HEK293 (cell line): Measurements from ENCODE around the gene UCK2.

ENCODE experiments used
- ATF2 ChIP-seq: fragments of 450-650 bp; formaldehyde crosslinking; IDR thresholded peaks from 2 replicates; pipeline ENCODE4 v1.5.1; 2016; ENCODE audit warnings: missing biosample characterization, missing genetic modification characterization, low read depth
- CTCF ChIP-seq: fragments of 450-650 bp; formaldehyde crosslinking; IDR thresholded peaks from 2 replicates; pipeline ENCODE4 v1.5.1; 2016; ENCODE audit warnings: missing biosample characterization, missing genetic modification characterization

DNA sequence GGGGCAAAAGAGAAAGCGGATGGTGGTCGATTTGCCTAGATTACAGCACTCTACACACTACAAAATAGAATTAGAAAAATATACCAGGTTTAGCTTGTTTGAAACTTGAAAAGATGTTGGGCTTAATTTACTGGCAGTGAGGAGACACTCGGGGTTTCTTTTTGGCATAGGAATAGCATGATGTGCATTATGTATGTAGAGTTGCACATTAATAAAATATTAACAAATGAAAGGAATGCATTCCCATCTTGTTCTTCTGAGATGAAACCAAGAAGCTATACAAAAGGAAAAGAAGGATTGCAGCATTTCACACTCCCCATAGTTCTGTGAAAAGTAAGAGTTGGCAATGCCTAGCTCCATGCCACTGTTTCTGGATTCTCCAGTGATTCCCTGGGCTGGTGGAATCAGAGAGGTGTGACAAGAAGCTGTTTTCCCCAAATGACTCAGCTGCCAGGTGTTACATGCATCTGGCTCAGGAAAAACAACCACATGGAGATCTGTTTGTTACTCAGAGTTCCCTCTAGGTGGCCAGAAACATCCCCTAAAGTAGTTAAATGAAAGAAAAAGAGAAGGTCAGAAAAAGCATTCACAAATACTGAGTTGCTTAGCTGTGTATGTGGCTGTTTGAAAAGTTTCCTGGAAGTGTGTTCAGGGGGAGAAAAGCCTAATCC, 115.6 kb downstream of the UCK2 start:
- TF ChIP-seq CTCF (tag by site-specific recombination), result no peak
- TF ChIP-seq ATF2 (tag by site-specific recombination), result no peak
